ENCODE results near the gene C1orf21.
A peak's percentile ranks its signal among the peaks of the same experiment; 100 is the strongest.

The C1orf21 gene

GRCh38 chr1:184558691-184559090 is 171.9 kb downstream of the C1orf21 start:
- no peak for DNase-seq (ENCODE audit: low read depth)
- no peak overlapping the region for H3K4me3 ChIP-seq (replicated peaks; ENCODE audit: low read depth, low read length)
- no peak for TF ChIP-seq CTCF (IDR thresholded peaks at IDR 0.05; ENCODE audit: low read length, missing control alignments)

- DNase-seq (ENCODE audit: low read depth): no peak
- H3K4me3 ChIP-seq (replicated peaks; ENCODE audit: low read depth, low read length): no peak overlapping the region
- no peak for TF ChIP-seq CTCF (IDR thresholded peaks at IDR 0.05; ENCODE audit: low read length, missing control alignments)
Observed at GRCh38 chr1:184559117-184559713, 172.4 kb downstream of the C1orf21 start.

- no peak for TF ChIP-seq CTCF (IDR thresholded peaks at IDR 0.05; ENCODE audit: low read length, missing control alignments)
- DNase-seq (ENCODE audit: low read depth): no peak
- H3K4me3 ChIP-seq (replicated peaks; ENCODE audit: low read depth, low read length): no peak overlapping the region
Observed at GRCh38 chr1:184562806-184563205, 176.0 kb downstream of the C1orf21 start.

- peak; percentile 63 for TF ChIP-seq CTCF (IDR thresholded peaks at IDR 0.05; ENCODE audit: low read length, missing control alignments)
- DNase-seq (ENCODE audit: low read depth): peak; percentile 64
- no peak overlapping the region for H3K4me3 ChIP-seq (replicated peaks; ENCODE audit: low read depth, low read length)
Observed at GRCh38 chr1:184563308-184563707, 176.5 kb downstream of the C1orf21 start.

GRCh38 chr1:184567009-184567408 is 180.2 kb downstream of the C1orf21 start:
- DNase-seq (ENCODE audit: low read depth): no peak
- TF ChIP-seq CTCF (IDR thresholded peaks at IDR 0.05; ENCODE audit: low read length, missing control alignments): no peak
- no peak overlapping the region for H3K4me3 ChIP-seq (replicated peaks; ENCODE audit: low read depth, low read length)

- peak; percentile 60 for DNase-seq (ENCODE audit: low read depth)
- no peak for TF ChIP-seq CTCF (IDR thresholded peaks at IDR 0.05; ENCODE audit: low read length, missing control alignments)
- no peak overlapping the region for H3K4me3 ChIP-seq (replicated peaks; ENCODE audit: low read depth, low read length)
Observed at GRCh38 chr1:184567637-184568036, 180.8 kb downstream of the C1orf21 start.

- TF ChIP-seq CTCF (IDR thresholded peaks at IDR 0.05; ENCODE audit: low read length, missing control alignments): no peak
- DNase-seq (ENCODE audit: low read depth): no peak
- H3K4me3 ChIP-seq (replicated peaks; ENCODE audit: low read depth, low read length): no peak overlapping the region
Observed at GRCh38 chr1:184568148-184568547, 181.3 kb downstream of the C1orf21 start.
